Liver (tissue), 9 donors: ENCODE measurements around the gene SCAMP4. TPM values are rescaled to one million over a fixed set of nuclear protein-coding genes. Genes with fewer than 3 reads are reported as not detected.
A peak's percentile ranks its signal among the peaks of the same experiment; 100 is the strongest.

Source experiments
- DNase-seq: peaks from one replicate; pipeline ENCODE4 v3.0.0-alpha.2; 2017; ENCODE audit warnings: low spot score
- H3K27ac ChIP-seq, 2 donors: one replicate each; pipeline ENCODE4 v1.7.0; 2013; ENCODE audit warnings: inconsistent platforms in 2 of 2, low read length in 2 of 2, control low read depth in 1 of 2, low read depth in 1 of 2, mild to moderate bottlenecking in 1 of 2
- H3K27me3 ChIP-seq, 4 donors: one replicate each; pipeline versions ENCODE4 v1.6.1 to v1.7.0; 2013; ENCODE audit warnings: low read length in 3 of 4, inconsistent platforms in 1 of 4, mild to moderate bottlenecking in 1 of 4, moderate library complexity in 1 of 4; ENCODE audit not compliant: control insufficient read depth in 4 of 4, insufficient read depth in 4 of 4
- H3K36me3 ChIP-seq, 4 donors: one replicate each; pipeline versions ENCODE4 v1.6.1 to v1.7.0; 2013; ENCODE audit warnings: low read length in 3 of 4, mild to moderate bottlenecking in 3 of 4, low read depth in 1 of 4, moderate library complexity in 1 of 4; ENCODE audit not compliant: control insufficient read depth in 4 of 4, insufficient read depth in 3 of 4
- H3K4me1 ChIP-seq, 4 donors: one replicate each; pipeline versions ENCODE4 v1.6.1 to v1.7.0; 2013; ENCODE audit warnings: low read length in 3 of 4, mild to moderate bottlenecking in 3 of 4, moderate library complexity in 1 of 4; ENCODE audit not compliant: control insufficient read depth in 4 of 4, insufficient read depth in 4 of 4
- H3K4me3 ChIP-seq, 3 donors: one replicate each; pipeline versions ENCODE4 v1.6.1 to v1.7.0; 2013; ENCODE audit warnings: low read length in 3 of 3, control low read depth in 1 of 3, low read depth in 1 of 3, mild to moderate bottlenecking in 1 of 3
- H3K9ac ChIP-seq, 2 donors: one replicate each; pipeline ENCODE4 v1.7.0; 2013; ENCODE audit warnings: low read length in 2 of 2, mild to moderate bottlenecking in 2 of 2, moderate library complexity in 2 of 2, control low read depth in 1 of 2, low read depth in 1 of 2
- H3K9me3 ChIP-seq, 4 donors: one replicate each; pipeline versions ENCODE4 v1.6.1 to v1.7.0; 2013; ENCODE audit warnings: low read length in 3 of 4; ENCODE audit not compliant: control insufficient read depth in 4 of 4
- ATF3 ChIP-seq: IDR thresholded peaks from 2 replicates; pipeline ENCODE4 v1.6.1; 2016; ENCODE audit warnings: antibody characterized with exemption
- CTCF ChIP-seq: fragments of 150-350 bp; IDR thresholded peaks from 2 replicates; pipeline ENCODE4 v1.5.1; 2017; ENCODE audit warnings: improper control_type of control experiment, low read depth, low read length; ENCODE audit not compliant: missing input control
- EGR1 ChIP-seq, 2 donors: IDR thresholded peaks; 2 replicates each; pipeline ENCODE4 v1.6.1; 2016 to 2018; ENCODE audit warnings: antibody characterized with exemption in 2 of 2, low read depth in 2 of 2
- FOXA1 ChIP-seq: IDR thresholded peaks from 2 replicates; pipeline ENCODE4 v1.6.1; 2016; ENCODE audit warnings: antibody characterized with exemption
- FOXA2 ChIP-seq: IDR thresholded peaks from 2 replicates; pipeline ENCODE4 v1.6.1; 2016; ENCODE audit warnings: antibody characterized with exemption
- GABPA ChIP-seq, 2 donors: IDR thresholded peaks in 1 of 2; conservative IDR thresholded peaks in 1 of 2; 2 replicates each; pipeline ENCODE4 v1.6.1; 2016; ENCODE audit warnings: antibody characterized with exemption in 2 of 2, mild to moderate bottlenecking in 1 of 2, moderate library complexity in 1 of 2
- HNF4A ChIP-seq, 2 donors: conservative IDR thresholded peaks; 2 replicates each; pipeline ENCODE4 v1.6.1; 2016; ENCODE audit warnings: antibody characterized with exemption in 2 of 2, mild to moderate bottlenecking in 2 of 2
- JUND ChIP-seq, 2 donors: IDR thresholded peaks; 2 replicates each; pipeline ENCODE4 v1.6.1; 2016; ENCODE audit warnings: antibody characterized with exemption in 2 of 2
- MAX ChIP-seq: IDR thresholded peaks from 2 replicates; pipeline ENCODE4 v1.6.1; 2016; ENCODE audit warnings: antibody characterized with exemption
- RAD21 ChIP-seq, 2 donors: IDR thresholded peaks; 2 replicates each; pipeline ENCODE4 v1.6.1; 2016; ENCODE audit warnings: antibody characterized with exemption in 2 of 2, mild to moderate bottlenecking in 2 of 2
- SP1 ChIP-seq: IDR thresholded peaks from 2 replicates; pipeline ENCODE4 v1.6.1; 2018; ENCODE audit warnings: antibody characterized with exemption, mild to moderate bottlenecking
- TAF1 ChIP-seq: conservative IDR thresholded peaks from 2 replicates; pipeline ENCODE4 v1.6.1; 2016; ENCODE audit warnings: antibody characterized with exemption, mild to moderate bottlenecking
- YY1 ChIP-seq: IDR thresholded peaks from 2 replicates; pipeline ENCODE4 v1.6.1; 2016; ENCODE audit warnings: antibody characterized with exemption, mild to moderate bottlenecking
- ZBTB33 ChIP-seq: IDR thresholded peaks from 2 replicates; pipeline ENCODE4 v1.6.1; 2016; ENCODE audit warnings: antibody characterized with exemption
- WGBS: extraction: QIAGEN DNeasy Blood & Tissue Kit; methylation state at CpG from one replicate; pipeline ENCODE4 v1.1.7; 2013; 5-methylcytosine and 5-hydroxymethylcytosine counted together
- polyA plus RNA-seq, 2 donors: library from polyadenylated mRNA; stranded (reverse) in 1 of 2; unstranded in 1 of 2; fragments of 200-250 nt in 1 of 2; fragments of >200 nt in 1 of 2; fragmentation: Nextera tagmentation in 1 of 2; extraction: Ambion mirVana in 1 of 2; gene quantifications; one replicate each; pipeline versions ENCODE4 v1.2.1 to v1.2.3, GENCODE V29; 2013 to 2015
- total RNA-seq, 2 donors: library from RNA; depleted of rRNA; stranded (reverse); fragments of >200 nt; gene quantifications; one replicate each; pipeline ENCODE4 v1.2.3, GENCODE V29; 2014
- donor health status: healthy.
- donor health status: healthy.
- donor health status: healthy.
- donor health status: healthy.
- donor health status: healthy.

Gene SCAMP4
- total and polyA plus RNA-seq, 4 donors, result 13.0 to 22.1 (median 16.6) TPM

- TF ChIP-seq ZBTB33 (no peak), JUND (IDR thresholded peaks at IDR 0.05) (no peak), EGR1 (IDR thresholded peaks at IDR 0.05; ENCODE audit: low read depth in 2 of 2) (no peak), ATF3 (no peak), HNF4A (conservative IDR thresholded peaks at IDR 0.05) (no peak), SP1 (no peak), MAX (no peak), FOXA1 (no peak), TAF1 (no peak), RAD21 (IDR thresholded peaks at IDR 0.05) (no peak), FOXA2 (no peak), GABPA (IDR thresholded peaks at IDR 0.05 in 1 of 2, conservative IDR thresholded peaks at IDR 0.05 in 1 of 2) (no peak), YY1 (no peak)
Observed at GRCh38 chr19:1944916-1945561, 39.8 kb downstream of the SCAMP4 start (continued).

- TF ChIP-seq YY1 (no peak), CTCF (peak; percentile 39), FOXA2 (no peak)
- peak; percentile 61 for DNase-seq
- Histone ChIP-seq H3K4me1 (peaks cover 6 to 21% (median 14%) of the 10 kb centered on the region in 4 donors), H3K9ac (no peak overlapping the region), H3K9me3 (no peaks in the 10 kb centered on the region), H3K36me3 (peaks cover 0 to 2% (median 0%) of the 10 kb centered on the region in 4 donors), H3K27me3 (no peaks in the 10 kb centered on the region), H3K27ac (no peak overlapping the region), H3K4me3 (no peak overlapping the region)
- WGBS, result 73% methylated on average over 18 of the region's 18 CpGs
Observed at GRCh38 chr19:1945899-1946298, 40.7 kb downstream of the SCAMP4 start.

- H3K36me3 ChIP-seq, result peaks cover 0 to 3% (median 2%) of the 10 kb centered on the region in 4 donors
- H3K9ac ChIP-seq, result no peak overlapping the region
- no peak for TF ChIP-seq ZBTB33
- no peaks in the 10 kb centered on the region for H3K27me3 ChIP-seq
- no peaks in the 10 kb centered on the region for H3K9me3 ChIP-seq
- H3K4me3 ChIP-seq, result no peak overlapping the region
- H3K27ac ChIP-seq, result no peak overlapping the region
- WGBS, result 87% methylated on average over 34 of the region's 34 CpGs
- DNase-seq, result no peak
- peaks cover 4 to 16% (median 10%) of the 10 kb centered on the region in 4 donors for H3K4me1 ChIP-seq
Observed at GRCh38 chr19:1947651-1948209, 42.5 kb downstream of the SCAMP4 start.
